ENCODE data around the gene ZPLD1. TPM values are rescaled to one million over a fixed set of nuclear protein-coding genes. Genes with fewer than 3 reads are reported as not detected.

The ZPLD1 gene
- total RNA-seq, 4 donors from 2014 or later: 0.78 TPM; not detected in 3

GRCh38 chr3:102447272-102447671, 12.5 kb downstream of the ZPLD1 start:
- TF ChIP-seq CTCF (IDR thresholded peaks at IDR 0.05) (no peak), POLR2A (IDR thresholded peaks at IDR 0.05) (no peak)
- H3K27ac ChIP-seq: no peak overlapping the region
- WGBS, 2 donors: 68 to 74% methylated on average over 3 of the region's 3 CpGs

GRCh38 chr3:102449341-102449740, 14.5 kb downstream of the ZPLD1 start:
- no peaks in the 10 kb centered on the region for H3K27me3 ChIP-seq
- WGBS, 2 donors: 89 to 91% methylated on average over 3 of the region's 3 CpGs
- no peaks in the 10 kb centered on the region for H3K36me3 ChIP-seq
- H3K4me1 ChIP-seq: no peaks in the 10 kb centered on the region
- intact Hi-C loops (cut with DNase I): no loop called here
- TF ChIP-seq POLR2A (IDR thresholded peaks at IDR 0.05) (no peak), CTCF (IDR thresholded peaks at IDR 0.05) (no peak)
- no peaks in the 10 kb centered on the region for H3K9me3 ChIP-seq
- no peak overlapping the region for H3K27ac ChIP-seq
- DNase-seq: no peak
- no peak overlapping the region for H3K4me3 ChIP-seq (replicated peaks in 1 of 3)

More at GRCh38 chr3:102447272-102447671, 12.5 kb downstream of the ZPLD1 start:
- Histone ChIP-seq H3K36me3 (no peaks in the 10 kb centered on the region), H3K4me3 (replicated peaks in 1 of 3) (no peak overlapping the region), H3K27me3 (no peaks in the 10 kb centered on the region), H3K9me3 (no peaks in the 10 kb centered on the region), H3K4me1 (no peaks in the 10 kb centered on the region)
- intact Hi-C loops (cut with DNase I): no loop called here
- no peak for DNase-seq

GRCh38 chr3:102449930-102450329, 15.1 kb downstream of the ZPLD1 start:
- 87 to 91% methylated on average over 3 of the region's 3 CpGs for WGBS, 2 donors
- intact Hi-C loops (cut with DNase I): no loop called here
- DNase-seq: no peak
- Histone ChIP-seq H3K27ac (no peak overlapping the region), H3K9me3 (no peaks in the 10 kb centered on the region), H3K36me3 (no peaks in the 10 kb centered on the region), H3K4me1 (no peaks in the 10 kb centered on the region), H3K27me3 (no peaks in the 10 kb centered on the region), H3K4me3 (replicated peaks in 1 of 3) (no peak overlapping the region)
- TF ChIP-seq POLR2A (IDR thresholded peaks at IDR 0.05) (no peak), CTCF (IDR thresholded peaks at IDR 0.05) (no peak)

- WGBS, 2 donors: 93 to 94% methylated on average over 3 of the region's 3 CpGs
- Histone ChIP-seq H3K27ac (no peak overlapping the region), H3K36me3 (no peaks in the 10 kb centered on the region), H3K4me1 (no peaks in the 10 kb centered on the region), H3K9me3 (no peaks in the 10 kb centered on the region), H3K27me3 (no peaks in the 10 kb centered on the region), H3K4me3 (replicated peaks in 1 of 3) (no peak overlapping the region)
- TF ChIP-seq CTCF (IDR thresholded peaks at IDR 0.05): no peak
- no peak for TF ChIP-seq POLR2A (IDR thresholded peaks at IDR 0.05)
- no peak for DNase-seq
- intact Hi-C loops (cut with DNase I): no loop called here
These were observed 16.2 kb downstream of the ZPLD1 start for GRCh38 chr3:102450976-102451375.

GRCh38 chr3:102451543-102451942, 16.7 kb downstream of the ZPLD1 start:
- H3K9me3 ChIP-seq: no peaks in the 10 kb centered on the region
- no peaks in the 10 kb centered on the region for H3K36me3 ChIP-seq
- WGBS, 2 donors: 71 to 86% methylated on average over 1 of the region's 1 CpG
- no peak overlapping the region for H3K4me3 ChIP-seq (replicated peaks in 1 of 3)
- no peak for TF ChIP-seq POLR2A (IDR thresholded peaks at IDR 0.05)
- TF ChIP-seq CTCF (IDR thresholded peaks at IDR 0.05): no peak
- no peak overlapping the region for H3K27ac ChIP-seq
- no peaks in the 10 kb centered on the region for H3K27me3 ChIP-seq
- intact Hi-C loops (cut with DNase I): no loop called here
- H3K4me1 ChIP-seq: no peaks in the 10 kb centered on the region
- no peak for DNase-seq
